H9 (cell line): ENCODE measurements around the gene CFAP299. TPM values are rescaled to one million over a fixed set of nuclear protein-coding genes. Genes with fewer than 3 reads are reported as not detected.

ENCODE experiments used
- DNase-seq: peaks from one replicate; pipeline ENCODE4 v3.0.0-alpha.2; 2017
- H2AFZ ChIP-seq: one replicate; pipeline ENCODE4 v1.6.1; 2013; ENCODE audit warnings: mild to moderate bottlenecking, low read length, control low read depth, moderate library complexity
- H2AK5ac ChIP-seq: 2 replicates; pipeline ENCODE4 v1.6.1; 2013; ENCODE audit warnings: low read length, control low read depth, mixed read lengths; ENCODE audit not compliant: insufficient read length
- H2BK120ac ChIP-seq: one replicate; pipeline ENCODE4 v1.6.1; 2013; ENCODE audit warnings: low read depth, mild to moderate bottlenecking, low read length, control low read depth, inconsistent platforms; ENCODE audit not compliant: poor library complexity, severe bottlenecking
- H2BK12ac ChIP-seq: 2 replicates; pipeline ENCODE4 v1.6.1; 2013; ENCODE audit warnings: low read length, control low read depth, mixed read lengths, low read depth; ENCODE audit not compliant: insufficient read length
- H2BK15ac ChIP-seq: 2 replicates; pipeline ENCODE4 v1.6.1; 2013; ENCODE audit warnings: low read depth, low read length, control low read depth
- H2BK20ac ChIP-seq: one replicate; pipeline ENCODE4 v1.6.1; 2013; ENCODE audit warnings: low read depth, mild to moderate bottlenecking, low read length, control low read depth, inconsistent platforms; ENCODE audit not compliant: poor library complexity, severe bottlenecking
- H2BK5ac ChIP-seq: 2 replicates; pipeline ENCODE4 v1.6.1; 2013; ENCODE audit warnings: low read length, control low read depth, mixed read lengths; ENCODE audit not compliant: insufficient read length
- H3K14ac ChIP-seq: 2 replicates; pipeline ENCODE4 v1.6.1; 2013; ENCODE audit warnings: low read length, control low read depth; ENCODE audit not compliant: insufficient read depth
- H3K18ac ChIP-seq: 2 replicates; pipeline ENCODE4 v1.6.1; 2013; ENCODE audit warnings: low read depth, mild to moderate bottlenecking, mixed read lengths, low read length, control low read depth; ENCODE audit not compliant: insufficient read length
- H3K23ac ChIP-seq: 2 replicates; pipeline ENCODE4 v1.6.1; 2013; ENCODE audit warnings: low read length, control low read depth, mixed read lengths, low read depth; ENCODE audit not compliant: insufficient read length
- H3K23me2 ChIP-seq: 2 replicates; pipeline ENCODE4 v1.6.1; 2013; ENCODE audit warnings: low read depth, mild to moderate bottlenecking, mixed read lengths, low read length, control low read depth; ENCODE audit not compliant: insufficient read length, poor library complexity, severe bottlenecking
- H3K27ac ChIP-seq: 2 replicates; pipeline ENCODE4 v1.5.1; 2013; ENCODE audit warnings: low read length, control low read depth, mixed read lengths, low read depth; ENCODE audit not compliant: insufficient read length
- H3K27me3 ChIP-seq: 2 replicates; pipeline ENCODE4 v1.6.1; 2013; ENCODE audit warnings: low read length, control low read depth, inconsistent platforms; ENCODE audit not compliant: insufficient read depth
- H3K4ac ChIP-seq: 2 replicates; pipeline ENCODE4 v1.6.1; 2013; ENCODE audit warnings: low read depth, mild to moderate bottlenecking, control low read depth, inconsistent platforms, low read length, moderate library complexity
- H3K4me1 ChIP-seq: 2 replicates; pipeline ENCODE4 v1.6.1; 2013; ENCODE audit warnings: low read length, control low read depth, inconsistent platforms; ENCODE audit not compliant: insufficient read depth
- H3K4me2 ChIP-seq: 2 replicates; pipeline ENCODE4 v1.6.1; 2013; ENCODE audit warnings: low read length, control low read depth, mixed read lengths; ENCODE audit not compliant: insufficient read length, insufficient read depth
- H3K56ac ChIP-seq: 2 replicates; pipeline ENCODE4 v1.6.1; 2013; ENCODE audit warnings: low read depth, mild to moderate bottlenecking, mixed read lengths, low read length, control low read depth; ENCODE audit not compliant: insufficient read length
- H3K79me1 ChIP-seq: 2 replicates; pipeline ENCODE4 v1.6.1; 2013; ENCODE audit warnings: low read depth, mild to moderate bottlenecking, moderate library complexity, low read length, control low read depth, inconsistent platforms; ENCODE audit not compliant: insufficient read depth, poor library complexity, severe bottlenecking
- H3K79me2 ChIP-seq: 2 replicates; pipeline ENCODE4 v1.6.1; 2013; ENCODE audit warnings: low read length, control low read depth, inconsistent platforms; ENCODE audit not compliant: insufficient read depth
- H3K9ac ChIP-seq: 2 replicates; pipeline ENCODE4 v1.6.1; 2013; ENCODE audit warnings: low read length, control low read depth, mixed read lengths; ENCODE audit not compliant: insufficient read length; ENCODE audit errors: extremely low read depth
- H3K9me3 ChIP-seq: one replicate; pipeline ENCODE4 v1.6.1; 2013; ENCODE audit warnings: low read depth, low read length, inconsistent platforms; ENCODE audit not compliant: control insufficient read depth
- H3T11ph ChIP-seq: one replicate; pipeline ENCODE4 v1.6.1; 2013; ENCODE audit warnings: mild to moderate bottlenecking, low read length, control low read depth, inconsistent platforms
- H4K20me1 ChIP-seq: one replicate; pipeline ENCODE4 v1.6.1; 2013; ENCODE audit not compliant: control insufficient read depth, insufficient read length, insufficient read depth
- H4K5ac ChIP-seq: 2 replicates; pipeline ENCODE4 v1.6.1; 2013; ENCODE audit warnings: low read depth, mild to moderate bottlenecking, mixed read lengths, low read length, control low read depth; ENCODE audit not compliant: insufficient read length
- H4K8ac ChIP-seq: replicated peaks from 2 replicates; pipeline ENCODE4 v1.6.1; 2013; ENCODE audit warnings: low read length, control low read depth, mixed read lengths, low read depth; ENCODE audit not compliant: insufficient read length
- H4K91ac ChIP-seq: 2 replicates; pipeline ENCODE4 v1.6.1; 2013; ENCODE audit warnings: low read depth, mild to moderate bottlenecking, moderate library complexity, mixed read lengths, low read length, control low read depth; ENCODE audit not compliant: insufficient read length
- H3K27ac Mint-ChIP-seq, 3 experiments: 2 replicates in 2 of 3; 3 replicates in 1 of 3; pipeline ENCODE4 v1.8.0; 2020 to 2021; ENCODE audit warnings: mixed read lengths in 3 of 3, mild to moderate bottlenecking in 1 of 3, moderate library complexity in 1 of 3
- H3K27me3 Mint-ChIP-seq: 2 replicates; pipeline ENCODE4 v1.8.0; 2021; ENCODE audit warnings: low read depth, mild to moderate bottlenecking, moderate library complexity, mixed read lengths
- H3K36me3 Mint-ChIP-seq, 3 experiments: 2 replicates in 2 of 3; 3 replicates in 1 of 3; pipeline ENCODE4 v1.8.0; 2020 to 2021; ENCODE audit warnings: low read depth in 3 of 3, mixed read lengths in 3 of 3; ENCODE audit not compliant: insufficient read depth in 1 of 3
- H3K4me1 Mint-ChIP-seq, 2 experiments: 2 replicates each; pipeline ENCODE4 v1.8.0; 2020; ENCODE audit warnings: mixed read lengths in 2 of 2
- H3K4me3 Mint-ChIP-seq, 2 experiments: 2 replicates in 1 of 2; 3 replicates in 1 of 2; pipeline ENCODE4 v1.8.0; 2020 to 2021; ENCODE audit warnings: mild to moderate bottlenecking in 2 of 2, mixed read lengths in 2 of 2, moderate library complexity in 1 of 2
- H3K9me3 Mint-ChIP-seq, 2 experiments: 2 replicates in 1 of 2; 3 replicates in 1 of 2; pipeline ENCODE4 v1.8.0; 2020; ENCODE audit warnings: mild to moderate bottlenecking in 2 of 2, mixed read lengths in 2 of 2, moderate library complexity in 1 of 2
- CTCF ChIP-seq: fragments of 200-600 bp; sonication (generic); conservative IDR thresholded peaks from 3 replicates; pipeline ENCODE4 v1.8.0; 2021; ENCODE audit warnings: antibody characterized with exemption, mild to moderate bottlenecking
- WGBS: extraction: QIAGEN DNeasy Blood & Tissue Kit; methylation state at CpG from one replicate; pipeline ENCODE4 v1.1.7; 2013; ENCODE audit warnings: missing lambda C conversion rate, low lambda C conversion rate, mixed read lengths; ENCODE audit not compliant: insufficient read length; ENCODE audit errors: extremely low coverage; 5-methylcytosine and 5-hydroxymethylcytosine counted together
- total RNA-seq: library from RNA; stranded (reverse); gene quantifications from 2 replicates; pipeline ENCODE4 v1.2.1, GENCODE V29; 2021

Gene CFAP299
- total RNA-seq, 1 experiment from 2014 or later = not detected

DNA sequence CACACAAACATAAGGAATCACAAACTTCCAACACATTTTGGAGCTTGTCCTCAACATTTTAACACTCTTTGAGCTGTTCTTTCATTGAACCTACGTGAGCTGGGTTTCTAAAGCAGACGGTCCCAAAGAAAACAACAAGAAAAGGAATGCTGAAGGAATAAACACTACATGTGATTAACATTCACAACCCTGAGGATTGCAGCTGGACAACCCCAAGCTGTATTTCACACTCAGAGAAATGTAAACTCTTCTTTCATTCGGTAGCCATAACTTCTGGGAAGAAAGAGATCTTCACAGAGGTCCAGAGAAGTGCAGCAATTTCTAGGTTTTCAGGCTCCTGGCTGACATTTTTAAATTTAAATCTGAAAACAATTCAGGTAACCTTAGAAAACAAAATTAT lies 130.2 kb downstream of the CFAP299 start:
- no peak for DNase-seq
- Histone ChIP-seq H4K5ac (no peak overlapping the region), H4K8ac (no peak overlapping the region), H3K79me2 (no peaks in the 10 kb centered on the region), H3K23ac (no peak overlapping the region), H3K4me2 (no peak overlapping the region), H3T11ph (no peak overlapping the region), H3K23me2 (no peaks in the 10 kb centered on the region), H3K18ac (no peak overlapping the region), H2BK5ac (no peak overlapping the region), H3K9me3 (no peaks in the 10 kb centered on the region), H2BK20ac (no peak overlapping the region), H2BK120ac (no peak overlapping the region), H3K27ac (no peak overlapping the region), H3K79me1 (no peaks in the 10 kb centered on the region), H3K14ac (no peak overlapping the region), H4K91ac (no peak overlapping the region), H2AK5ac (no peak overlapping the region), H2AFZ (no peak overlapping the region), H3K56ac (no peak overlapping the region), H3K4ac (no peak overlapping the region), H3K4me1 (no peaks in the 10 kb centered on the region; the same call in 1 of the 2 replicates), H3K27me3 (no peaks in the 10 kb centered on the region), H2BK12ac (no peak overlapping the region), H4K20me1 (no peaks in the 10 kb centered on the region), H2BK15ac (no peak overlapping the region), H3K9ac (no peak overlapping the region)
- Mint-ChIP-seq H3K4me1 (peaks cover 42 to 44% of the 10 kb centered on the region in 2 experiments), H3K4me3 (no peak overlapping the region), H3K27ac (no peak overlapping the region), H3K9me3 (peaks cover 0 to 2% of the 10 kb centered on the region in 2 experiments; a peak in 1 of 5 replicates), H3K27me3 (no peaks in the 10 kb centered on the region), H3K36me3 (peaks cover 0 to 2% (median 0%) of the 10 kb centered on the region in 3 experiments; a peak in 2 of 7 replicates)
- WGBS = no CpG with 5 or more reads among the region's 3 CpGs
- no peak for TF ChIP-seq CTCF
